Prostate gland (tissue), 2 donors: ENCODE data around the gene TIMM10. TPM values are rescaled to one million over a fixed set of nuclear protein-coding genes. Genes with fewer than 3 reads are reported as not detected.

Source experiments
- DNase-seq: peaks from one replicate; pipeline ENCODE4 v3.0.0-alpha.2; 2019; ENCODE audit warnings: low spot score
- H3K27ac ChIP-seq, 2 donors: fragments of 200-600 bp; sonication (generic); 2 replicates each; pipeline ENCODE4 v1.5.1; 2017 to 2019
- H3K27me3 ChIP-seq: fragments of 200-600 bp; sonication (generic); replicated peaks from 2 replicates; pipeline ENCODE4 v1.5.1; 2019; ENCODE audit not compliant: insufficient read depth
- H3K36me3 ChIP-seq, 2 donors: fragments of 200-600 bp; sonication (generic); 1 replicate in 1 of 2; 2 replicates in 1 of 2; pipeline versions ENCODE4 v1.5.1 to v1.8.1; 2017 to 2019
- H3K4me1 ChIP-seq: fragments of 200-600 bp; sonication (generic); replicated peaks from 2 replicates; pipeline ENCODE4 v1.5.1; 2019
- H3K4me3 ChIP-seq, 2 donors: fragments of 200-600 bp; sonication (generic); 2 replicates each; pipeline ENCODE4 v1.5.1; 2017 to 2019
- H3K9me3 ChIP-seq: fragments of 200-600 bp; sonication (generic); 2 replicates; pipeline ENCODE4 v1.5.1; 2017
- CTCF ChIP-seq, 4 experiments: fragments of 200-600 bp in 2 of 4; fragments of 450-650 bp in 2 of 4; sonication (generic) in 2 of 4; IDR thresholded peaks; 1 replicate in 3 of 4; 2 replicates in 1 of 4; pipeline ENCODE4 v1.5.1; 2016 to 2019; ENCODE audit warnings: antibody characterized with exemption in 4 of 4, mild to moderate bottlenecking in 2 of 4, moderate library complexity in 2 of 4
- POLR2A ChIP-seq: fragments of 450-650 bp; IDR thresholded peaks from one replicate; pipeline ENCODE4 v1.6.1; 2016; ENCODE audit warnings: antibody characterized with exemption, mild to moderate bottlenecking
- POLR2AphosphoS5 ChIP-seq: sonication (generic); formaldehyde crosslinking; IDR thresholded peaks from one replicate; pipeline ENCODE4 v1.6.1; 2017; ENCODE audit warnings: antibody characterized with exemption
- WGBS: methylation state at CpG from one replicate; pipeline ENCODE4 v1.1.5; 2018; 5-methylcytosine and 5-hydroxymethylcytosine counted together
- intact Hi-C: fragments of 100-400 bp; cut with DNase I; formaldehyde crosslinking; loops from one replicate; pipeline ENCODE4 v1.14.2; 2022
- total RNA-seq, 2 donors: library from RNA; depleted of rRNA; stranded (reverse); fragments of >200 nt; gene quantifications; one replicate each; pipeline ENCODE4 v1.1.0, GENCODE V29; 2016

The TIMM10 gene
- total RNA-seq, 2 donors from 2014 or later, result 35.2 to 44.3 TPM

GRCh38 chr11:57491371-57492061, 39.0 kb downstream of the TIMM10 start:
- Histone ChIP-seq H3K36me3 (no peaks in the 10 kb centered on the region), H3K9me3 (no peaks in the 10 kb centered on the region), H3K27me3 (no peaks in the 10 kb centered on the region), H3K4me3 (no peak overlapping the region), H3K4me1 (no peaks in the 10 kb centered on the region), H3K27ac (no peak overlapping the region)
- DNase-seq, result no peak
- WGBS, result 76% methylated on average over 11 of the region's 11 CpGs
- peak in 3 of 4 experiments; percentile 24 to 42 (median 34) for TF ChIP-seq CTCF (IDR thresholded peaks at IDR 0.05)
- no peak for TF ChIP-seq POLR2AphosphoS5
- intact Hi-C loops, result loop anchor here (5.0 to 10.0 kb wide), 2 partner anchors 36 to 153 kb away; partner anchors contain the start of gene YPEL4

- 88% methylated on average over 9 of the region's 9 CpGs for WGBS
- intact Hi-C loops, result loop anchor here (5.0 to 10.0 kb wide), 2 partner anchors 37 to 154 kb away; partner anchors contain the start of gene YPEL4
- H3K27me3 ChIP-seq, result no peaks in the 10 kb centered on the region
- no peaks in the 10 kb centered on the region for H3K9me3 ChIP-seq
- no peaks in the 10 kb centered on the region for H3K4me1 ChIP-seq
- no peak overlapping the region for H3K27ac ChIP-seq
- no peak overlapping the region for H3K4me3 ChIP-seq
- no peak for DNase-seq
- TF ChIP-seq POLR2AphosphoS5 (no peak), CTCF (IDR thresholded peaks at IDR 0.05) (no peak), POLR2A (no peak)
- no peaks in the 10 kb centered on the region for H3K36me3 ChIP-seq
Measured at GRCh38 chr11:57490456-57491248, 39.9 kb downstream of the TIMM10 start.

GRCh38 chr11:57487920-57488659, 42.5 kb downstream of the TIMM10 start:
- Histone ChIP-seq H3K27ac (no peak overlapping the region), H3K9me3 (no peaks in the 10 kb centered on the region), H3K27me3 (no peaks in the 10 kb centered on the region), H3K4me1 (peaks cover 4% of the 10 kb centered on the region), H3K36me3 (no peaks in the 10 kb centered on the region), H3K4me3 (no peak overlapping the region)
- DNase-seq, result no peak
- no peak for TF ChIP-seq POLR2AphosphoS5
- no peak for TF ChIP-seq POLR2A
- no peak for TF ChIP-seq CTCF (IDR thresholded peaks at IDR 0.05)
- 81% methylated on average over 6 of the region's 6 CpGs for WGBS
- intact Hi-C loops, result no loop called here

- WGBS, result 93% methylated on average over 15 of the region's 15 CpGs
- intact Hi-C loops, result no loop called here
Measured at GRCh38 chr11:57487021-57487778, 43.4 kb downstream of the TIMM10 start.

More at GRCh38 chr11:57487021-57487778, 43.4 kb downstream of the TIMM10 start:
- Histone ChIP-seq H3K36me3 (no peaks in the 10 kb centered on the region), H3K27me3 (no peaks in the 10 kb centered on the region), H3K4me1 (peaks cover 7% of the 10 kb centered on the region), H3K4me3 (no peak overlapping the region), H3K9me3 (no peaks in the 10 kb centered on the region), H3K27ac (no peak overlapping the region)
- no peak for TF ChIP-seq POLR2A
- no peak for TF ChIP-seq POLR2AphosphoS5
- no peak for TF ChIP-seq CTCF (IDR thresholded peaks at IDR 0.05)
- no peak for DNase-seq
